DOHH2 (cell line): ENCODE results near the gene ADGRL2.

ENCODE experiments used
- EZH2phosphoT487 ChIP-seq: fragments of 200-600 bp; sonication (generic); IDR thresholded peaks from 2 replicates; pipeline ENCODE4 v1.6.1; 2017; ENCODE audit warnings: borderline replicate concordance, mild to moderate bottlenecking, antibody characterized with exemption, low read length, moderate library complexity, mixed read lengths
- TF ChIP-seq, protein P1 (sequence below): fragments of 200-600 bp; sonication (generic); IDR thresholded peaks from one replicate; pipeline ENCODE4 v1.5.1; 2014; ENCODE audit warnings: antibody characterized with exemption, mild to moderate bottlenecking, low read depth, low read length; ENCODE audit not compliant: poor library complexity, severe bottlenecking

DNA sequence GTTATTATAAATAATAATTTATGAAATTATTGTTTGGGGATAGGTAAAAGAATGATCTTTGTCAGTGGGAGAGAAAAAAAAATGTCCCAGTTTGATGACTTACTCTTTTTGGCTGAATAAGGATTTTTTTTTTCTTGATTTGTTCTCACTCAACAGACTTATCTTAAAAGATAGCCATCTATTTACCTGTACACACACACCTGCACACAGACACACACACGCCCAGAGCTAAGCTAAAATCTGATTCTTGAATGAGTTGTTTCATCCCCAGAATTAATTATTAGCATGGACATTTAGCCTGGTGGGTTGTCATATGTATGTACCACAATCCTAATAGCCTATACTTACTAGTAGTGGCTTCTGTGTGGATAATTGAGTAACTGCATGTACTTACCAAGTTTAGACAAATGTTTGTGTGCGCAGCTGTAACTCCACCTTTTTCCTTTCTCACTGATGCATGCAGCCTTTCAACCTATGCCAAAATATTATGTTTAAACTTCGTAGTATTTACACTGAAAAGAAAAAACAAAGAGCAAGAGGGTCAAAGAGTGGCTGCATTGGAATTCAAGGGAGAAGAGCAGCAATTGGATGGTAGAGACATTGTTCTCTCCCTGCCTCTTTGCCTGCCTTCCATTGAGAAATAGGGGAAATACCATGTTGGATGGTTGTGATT lies 174.3 kb downstream of the ADGRL2 start:
- TF ChIP-seq, protein P1, sequence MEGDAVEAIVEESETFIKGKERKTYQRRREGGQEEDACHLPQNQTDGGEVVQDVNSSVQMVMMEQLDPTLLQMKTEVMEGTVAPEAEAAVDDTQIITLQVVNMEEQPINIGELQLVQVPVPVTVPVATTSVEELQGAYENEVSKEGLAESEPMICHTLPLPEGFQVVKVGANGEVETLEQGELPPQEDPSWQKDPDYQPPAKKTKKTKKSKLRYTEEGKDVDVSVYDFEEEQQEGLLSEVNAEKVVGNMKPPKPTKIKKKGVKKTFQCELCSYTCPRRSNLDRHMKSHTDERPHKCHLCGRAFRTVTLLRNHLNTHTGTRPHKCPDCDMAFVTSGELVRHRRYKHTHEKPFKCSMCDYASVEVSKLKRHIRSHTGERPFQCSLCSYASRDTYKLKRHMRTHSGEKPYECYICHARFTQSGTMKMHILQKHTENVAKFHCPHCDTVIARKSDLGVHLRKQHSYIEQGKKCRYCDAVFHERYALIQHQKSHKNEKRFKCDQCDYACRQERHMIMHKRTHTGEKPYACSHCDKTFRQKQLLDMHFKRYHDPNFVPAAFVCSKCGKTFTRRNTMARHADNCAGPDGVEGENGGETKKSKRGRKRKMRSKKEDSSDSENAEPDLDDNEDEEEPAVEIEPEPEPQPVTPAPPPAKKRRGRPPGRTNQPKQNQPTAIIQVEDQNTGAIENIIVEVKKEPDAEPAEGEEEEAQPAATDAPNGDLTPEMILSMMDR, result no peak
- TF ChIP-seq EZH2phosphoT487, result no peak
